OCI-LY7 (cell line): ENCODE data around the gene USP6. TPM values are rescaled to one million over a fixed set of nuclear protein-coding genes. Genes with fewer than 3 reads are reported as not detected.

Experiments used
- BruUV-seq: library from RNA; stranded (reverse); fragments of 400-500 nt; replicated peaks from 2 replicates; lab custom pipeline; 2021; lab: Mats Ljungman, UMichigan
- CTCF ChIA-PET: fragments of 300-600 bp; sonication (Branson Sonifier 250); formaldehyde crosslinking; loops from one replicate; lab custom pipeline; 2022; ENCODE audit warnings: antibody characterized with exemption; ENCODE audit not compliant: unreplicated experiment; lab: Charles Lee
- POLR2A ChIA-PET: fragments of 300-600 bp; sonication (Branson Sonifier 250); formaldehyde crosslinking; loops from one replicate; lab custom pipeline; 2022; ENCODE audit warnings: antibody characterized with exemption; lab: Charles Lee
- DNase-seq: peaks from one replicate; pipeline ENCODE4 v3.0.0-alpha.2; 2015; ENCODE audit warnings: low spot score
- H2AFZ ChIP-seq: fragments of 200-600 bp; sonication (generic), shearing (Covaris generic); 2 replicates; pipeline ENCODE4 v1.6.1; 2014; ENCODE audit warnings: mild to moderate bottlenecking, antibody characterized with exemption, low read length, moderate library complexity
- H3K27ac ChIP-seq: fragments of 200-600 bp; sonication (generic); 2 replicates; pipeline ENCODE4 v1.5.1; 2014; ENCODE audit warnings: mixed run types, low read depth, mild to moderate bottlenecking, moderate library complexity, low read length, inconsistent platforms; ENCODE audit not compliant: poor library complexity, severe bottlenecking
- H3K36me3 ChIP-seq: fragments of 200-600 bp; sonication (generic); 2 replicates; pipeline ENCODE4 v1.6.1; 2014; ENCODE audit warnings: mild to moderate bottlenecking, antibody characterized with exemption, low read length, moderate library complexity, mixed read lengths; ENCODE audit not compliant: insufficient read depth
- H3K4me1 ChIP-seq: fragments of 200-600 bp; sonication (generic); 2 replicates; pipeline ENCODE4 v1.5.1; 2014; ENCODE audit warnings: mild to moderate bottlenecking, low read length; ENCODE audit not compliant: insufficient read depth, poor library complexity, severe bottlenecking
- H3K4me2 ChIP-seq: fragments of 200-600 bp; sonication (generic); 2 replicates; pipeline ENCODE4 v1.6.1; 2014; ENCODE audit warnings: mild to moderate bottlenecking, low read length
- H3K4me3 ChIP-seq: fragments of 200-600 bp; sonication (generic); 2 replicates; pipeline ENCODE4 v1.5.1; 2014; ENCODE audit warnings: mild to moderate bottlenecking, low read depth, low read length; ENCODE audit not compliant: poor library complexity, severe bottlenecking
- H3K79me2 ChIP-seq: fragments of 200-600 bp; sonication (generic); 2 replicates; pipeline ENCODE4 v1.6.1; 2016; ENCODE audit warnings: low read depth, mild to moderate bottlenecking, low read length, moderate library complexity, mixed read lengths; ENCODE audit not compliant: insufficient read depth
- H3K9me2 ChIP-seq: fragments of 200-600 bp; sonication (generic); 2 replicates; pipeline ENCODE4 v1.6.1; 2016; ENCODE audit warnings: mild to moderate bottlenecking, low read length, mixed read lengths; ENCODE audit not compliant: insufficient read depth
- H3K9me3 ChIP-seq: fragments of 200-600 bp; sonication (generic); 2 replicates; pipeline ENCODE4 v1.6.1; 2014; ENCODE audit warnings: mild to moderate bottlenecking, mixed run types, low read length, mixed read lengths
- H4K20me1 ChIP-seq: fragments of 200-600 bp; sonication (generic); 2 replicates; pipeline ENCODE4 v1.6.1; 2014; ENCODE audit warnings: mild to moderate bottlenecking, antibody characterized with exemption, low read length, moderate library complexity, mixed read lengths; ENCODE audit not compliant: insufficient read depth
- CTCF ChIP-seq: fragments of 200-600 bp; sonication (generic); conservative IDR thresholded peaks from 2 replicates; pipeline ENCODE4 v1.5.1; 2014; ENCODE audit warnings: mild to moderate bottlenecking, antibody characterized with exemption, low read length, moderate library complexity, mixed read lengths
- EZH2phosphoT487 ChIP-seq: fragments of 200-600 bp; sonication (generic); IDR thresholded peaks from 2 replicates; pipeline ENCODE4 v1.6.1; 2018; ENCODE audit warnings: low read depth, borderline replicate concordance, mild to moderate bottlenecking, mixed run types, antibody characterized with exemption, low read length, moderate library complexity, mixed read lengths
- intact Hi-C: fragments of 100-400 bp; cut with micrococcal nuclease; formaldehyde crosslinking; loops from one replicate; pipeline ENCODE4 v1.10.0; 2022; ENCODE audit not compliant: unreplicated experiment
- total RNA-seq, 2 experiments: library from RNA; depleted of rRNA in 1 of 2; stranded (reverse); fragments of >200 nt in 1 of 2; shearing (Covaris generic) in 1 of 2; gene quantifications; 2 replicates each; pipeline ENCODE4 v1.2.3, GENCODE V29; 2014 to 2022

USP6 gene
- total RNA-seq, 2 experiments from 2014 or later: 0.03 to 0.11 TPM

- ChIA-PET CTCF (no interaction called here), POLR2A (interaction anchor here (0.5 to 1.1 kb wide), 4 partner anchors 16 to 70 kb away, joined by 3 to 5 read pairs (median 4); no protein-coding TSS in a partner anchor)
- peak; percentile 86 for TF ChIP-seq CTCF
- TF ChIP-seq EZH2phosphoT487: no peak
- DNase-seq: peak; percentile 97
- Histone ChIP-seq H3K79me2 (peaks cover 38% of the 10 kb centered on the region), H3K4me3 (peak within 1 kb of the TSS; percentile 97), H3K4me2 (peak within 1 kb of the TSS; percentile 88), H3K4me1 (peaks cover 24% of the 10 kb centered on the region), H4K20me1 (no peaks in the 10 kb centered on the region), H3K36me3 (peaks cover 35% of the 10 kb centered on the region), H3K9me3 (peaks cover 17% of the 10 kb centered on the region; the same call in 1 of the 2 replicates), H3K27ac (peak within 1 kb of the TSS; percentile 46), H3K9me2 (no peaks in the 10 kb centered on the region), H2AFZ (peak within 1 kb of the TSS; percentile 59)
- BruUV-seq: no TSS peak
- intact Hi-C loops: loop anchor here (1.0 to 10.0 kb wide), 4 partner anchors 80 to 827 kb away; partner anchors contain the start of genes NUP88, PFN1, RNF167 and SLC25A11
Measured at GRCh38 chr17:5191541-5192417, 75.9 kb downstream of the USP6 start, which contains the start of gene ZNF594. TSS of gene ZNF594 (minus strand) at chr17:5191868. CDS start at chr17:5184256, 7,612 bp downstream.

GRCh38 chr17:5194346-5194745, 78.5 kb downstream of the USP6 start:
- no TSS peak for BruUV-seq
- Histone ChIP-seq H3K9me2 (no peaks in the 10 kb centered on the region), H3K9me3 (no peaks in the 10 kb centered on the region), H3K27ac (no peak overlapping the region), H2AFZ (no peak overlapping the region), H3K4me3 (no peak overlapping the region), H3K4me1 (peaks cover 49% of the 10 kb centered on the region), H3K36me3 (peaks cover 11% of the 10 kb centered on the region), H4K20me1 (no peaks in the 10 kb centered on the region), H3K4me2 (no peak overlapping the region), H3K79me2 (peaks cover 25% of the 10 kb centered on the region)
- DNase-seq: no peak
- intact Hi-C loops: loop anchor here (10.0 kb wide), 2 partner anchors 250 to 830 kb away; partner anchors contain the start of genes PFN1, RNF167, SLC25A11 and UBE2G1
- ChIA-PET CTCF (interaction anchor here (1.6 kb wide), 1 partner anchor 44 kb away, joined by 4 read pairs; no protein-coding TSS in a partner anchor), POLR2A (interaction anchor here (0.7 to 1.2 kb wide), 4 partner anchors 18 to 45 kb away, joined by 3 to 5 read pairs (median 4); no protein-coding TSS in a partner anchor)
- TF ChIP-seq CTCF (no peak), EZH2phosphoT487 (no peak)
